Muscle of back (tissue), 11 donors: ENCODE measurements around the gene GLRX5. TPM values are rescaled to one million over a fixed set of nuclear protein-coding genes. Genes with fewer than 3 reads are reported as not detected.
A peak's percentile ranks its signal among the peaks of the same experiment; 100 is the strongest.
"Not testable (repeated sequence)": the region's sequence is repeated elsewhere in the genome, so short reads cannot be mapped to it uniquely, and the experiment has no call there.

Experiments
- DNase-seq, 3 donors: peaks; one replicate each; pipeline versions ENCODE4 v3.0.0 to v3.0.0-alpha.2; 2013
- polyA plus RNA-seq, 10 donors: library from polyadenylated mRNA; unstranded; fragments of 120-200 nt; gene quantifications; one replicate each; pipeline ENCODE4 v1.2.1, GENCODE V29; 2013; ENCODE audit not compliant: insufficient read length in 10 of 10

GLRX5 gene
- polyA plus RNA-seq, 10 donors, result 38.3 to 61.1 (median 49.9) TPM

- DNase-seq, result peak; percentile 76 to 91 (median 77)
Measured at GRCh38 chr14:95496690-95497259, 38.1 kb upstream of the GLRX5 start.

GRCh38 chr14:95497561-95498011 is 37.3 kb upstream of the GLRX5 start:
- DNase-seq, result peak in 1 of 3 donors; percentile 77

DNA sequence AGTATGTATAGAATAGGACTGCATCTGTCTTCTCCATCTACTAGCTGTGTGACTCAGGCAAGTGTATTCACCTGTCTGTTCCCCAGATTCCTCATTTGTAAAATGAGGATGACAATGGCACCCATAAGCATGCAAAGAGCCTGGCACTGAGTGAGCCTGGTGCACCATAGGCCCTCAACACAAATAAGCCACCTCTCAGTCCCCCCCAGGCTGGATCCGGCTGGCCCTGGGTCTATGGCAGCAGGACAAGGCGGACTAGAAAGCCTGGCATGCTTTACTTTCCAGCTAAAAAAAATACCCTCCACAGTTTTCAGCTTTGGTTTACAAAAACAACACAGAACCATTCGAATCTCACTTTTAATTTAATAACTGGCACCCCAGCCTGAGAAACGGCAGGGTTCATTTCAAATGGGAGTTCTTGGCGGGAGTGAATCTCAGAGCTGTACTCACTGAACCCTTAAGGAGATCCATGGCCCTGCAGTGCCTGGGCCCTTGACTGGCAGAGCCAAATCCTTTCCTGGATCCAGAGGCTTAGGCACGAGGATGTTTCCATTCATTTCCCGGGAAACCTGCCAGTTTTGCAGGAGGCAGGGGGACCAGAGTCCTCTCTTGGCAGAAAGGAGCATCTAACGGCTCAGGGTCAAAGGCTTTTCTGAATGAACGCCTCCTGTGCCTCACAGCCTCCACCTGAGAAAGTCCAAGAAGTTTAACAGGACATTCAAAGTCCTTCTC is 36.1 kb upstream of the GLRX5 start:
- DNase-seq, result peak in 2 of 3 donors; percentile 66 to 79

GRCh38 chr14:95499354-95499750 is 35.5 kb upstream of the GLRX5 start:
- no peak for DNase-seq

DNA sequence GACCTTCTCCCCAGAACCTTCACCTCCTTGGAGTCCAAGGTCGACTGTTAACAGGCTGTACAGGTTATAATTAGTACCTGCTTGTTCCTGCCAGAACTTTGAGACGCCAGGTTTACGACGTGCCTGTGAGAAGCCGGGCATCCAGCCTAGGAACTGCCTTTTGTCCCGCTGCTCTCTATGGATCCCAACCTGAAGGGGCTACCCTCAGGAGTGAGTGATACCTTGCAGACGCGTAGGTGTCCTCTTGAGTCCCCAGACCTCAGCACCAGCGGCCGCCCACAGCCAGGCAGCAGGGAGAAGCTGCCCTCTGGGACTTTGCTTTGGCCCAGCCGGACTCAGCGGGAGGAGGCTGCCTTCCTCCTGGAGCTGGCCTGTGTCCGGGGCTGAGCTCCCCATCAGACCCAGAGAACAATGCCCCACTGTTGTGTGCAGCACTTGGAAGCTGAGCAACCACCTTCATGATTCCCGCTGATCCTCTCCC is 34.6 kb upstream of the GLRX5 start:
- no peak for DNase-seq

DNA sequence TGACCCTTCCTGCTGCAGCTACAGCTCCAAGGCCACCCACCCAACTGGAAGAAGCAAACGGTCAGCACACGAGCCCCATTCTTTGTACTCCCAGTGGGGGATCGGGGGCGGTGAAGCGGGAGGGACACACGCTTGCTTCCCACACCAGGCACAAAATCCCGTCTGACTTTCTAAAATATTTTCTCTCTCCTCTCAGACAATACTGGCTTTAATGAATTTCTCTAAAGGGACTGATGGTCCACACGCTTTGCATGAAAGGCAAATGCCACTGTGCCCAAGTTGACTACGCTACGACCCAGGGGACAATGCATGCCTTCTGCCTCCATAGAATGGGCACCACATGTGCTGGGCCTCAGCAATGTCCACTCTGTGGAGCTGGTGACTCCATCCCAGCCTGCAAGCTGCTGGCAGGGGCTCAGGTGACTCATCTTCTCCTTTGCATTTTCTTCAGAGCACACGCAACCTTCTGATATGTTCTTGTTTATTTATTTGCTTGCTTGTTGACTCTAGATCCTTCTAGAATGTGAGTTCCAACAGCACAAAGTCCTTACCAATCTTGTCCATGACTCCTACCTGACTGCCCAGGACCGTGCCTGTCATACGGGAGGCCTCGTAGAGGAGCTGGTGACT is 34.0 kb upstream of the GLRX5 start:
- DNase-seq, result no peak

- DNase-seq, result no peak
Measured at GRCh38 chr14:95502381-95502950, 32.4 kb upstream of the GLRX5 start.

DNA sequence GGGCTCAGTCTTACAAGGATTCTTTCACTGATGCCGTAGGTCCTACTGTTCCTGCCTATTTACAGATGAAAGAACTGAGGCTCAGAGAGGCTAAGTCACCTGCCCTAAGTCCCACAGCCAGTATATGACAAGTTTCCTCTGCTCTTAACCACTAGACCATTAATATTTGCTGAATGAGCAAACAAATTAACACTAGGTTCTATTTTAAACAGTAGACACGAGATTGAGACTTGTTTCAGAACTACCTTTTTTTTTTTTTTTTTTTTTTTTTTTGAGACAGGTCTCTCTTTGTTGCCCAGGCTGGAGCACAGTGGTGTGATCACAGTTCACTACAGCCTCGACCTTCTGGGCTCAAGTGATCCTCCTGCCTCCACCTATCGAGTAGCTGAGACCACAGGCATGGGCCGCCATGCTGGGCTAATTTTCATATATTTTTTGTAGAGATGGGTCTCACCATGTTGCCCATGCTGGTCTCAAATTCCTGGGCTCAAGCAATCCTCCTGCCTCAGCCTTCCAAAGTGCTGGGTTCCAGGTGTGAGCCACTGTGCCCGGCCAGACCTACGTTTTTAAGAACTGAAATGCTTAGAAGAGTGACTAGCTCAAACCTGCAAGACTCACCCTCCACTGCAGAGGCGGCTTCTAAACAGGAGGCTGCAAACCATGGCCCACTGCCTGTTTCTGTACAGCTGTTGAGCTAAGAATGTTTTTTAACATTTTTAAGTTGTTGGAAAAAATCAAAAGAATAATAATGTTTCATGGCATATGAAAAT is 31.3 kb upstream of the GLRX5 start:
- no peak for DNase-seq

GRCh38 chr14:95504135-95505029 is 30.5 kb upstream of the GLRX5 start:
- no peak for DNase-seq

DNA sequence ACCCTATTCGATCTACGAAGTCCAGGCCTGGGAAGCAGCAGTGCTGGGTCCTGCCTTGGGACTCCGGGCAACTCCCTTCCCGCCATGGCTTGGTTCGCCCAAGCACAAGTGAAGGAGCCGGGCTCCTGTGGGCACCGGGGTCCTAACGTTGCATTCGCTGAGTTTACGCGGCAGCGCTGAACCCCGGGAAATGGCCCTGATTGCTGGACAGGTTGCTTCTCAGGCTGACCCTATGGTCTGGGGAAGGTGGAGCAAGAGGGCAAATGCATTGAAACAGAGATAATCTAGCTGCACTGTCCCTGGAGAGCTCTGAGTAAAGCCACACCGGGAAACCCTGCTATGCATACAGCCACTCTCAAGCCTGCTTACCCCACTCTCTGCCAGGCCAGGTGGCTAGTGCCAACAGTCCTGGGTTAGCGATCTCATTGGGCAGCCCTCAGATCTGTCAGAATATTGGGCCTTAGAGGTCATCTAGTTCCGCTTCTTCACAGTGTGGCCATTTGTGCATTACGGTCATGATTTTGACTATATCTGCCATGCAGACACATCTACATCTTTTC is 29.7 kb upstream of the GLRX5 start:
- DNase-seq, result no peak

- DNase-seq, result peak in 1 of 3 donors; percentile 51
Measured at GRCh38 chr14:95507174-95507573, 27.7 kb upstream of the GLRX5 start.

DNA sequence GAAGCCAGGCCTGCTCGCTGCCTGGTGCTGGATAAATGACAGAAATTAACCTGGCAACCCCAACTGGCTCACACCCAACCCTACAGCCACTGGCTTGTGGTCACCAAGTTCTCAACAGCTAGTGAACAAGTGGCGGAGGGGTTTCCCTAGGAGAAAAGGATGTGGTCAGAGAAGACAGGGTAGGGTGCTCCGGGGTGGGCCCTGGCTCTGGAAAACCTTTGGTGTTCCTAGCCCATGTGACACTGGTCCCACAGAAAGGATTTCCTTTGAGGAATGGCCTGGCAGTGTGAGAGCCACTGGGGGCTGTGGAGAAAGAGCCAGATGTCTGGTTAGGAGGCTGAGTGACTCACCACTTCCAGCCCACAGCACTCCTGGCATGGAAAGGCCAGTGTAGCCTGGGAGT is 27.1 kb upstream of the GLRX5 start:
- DNase-seq, result no peak

DNA sequence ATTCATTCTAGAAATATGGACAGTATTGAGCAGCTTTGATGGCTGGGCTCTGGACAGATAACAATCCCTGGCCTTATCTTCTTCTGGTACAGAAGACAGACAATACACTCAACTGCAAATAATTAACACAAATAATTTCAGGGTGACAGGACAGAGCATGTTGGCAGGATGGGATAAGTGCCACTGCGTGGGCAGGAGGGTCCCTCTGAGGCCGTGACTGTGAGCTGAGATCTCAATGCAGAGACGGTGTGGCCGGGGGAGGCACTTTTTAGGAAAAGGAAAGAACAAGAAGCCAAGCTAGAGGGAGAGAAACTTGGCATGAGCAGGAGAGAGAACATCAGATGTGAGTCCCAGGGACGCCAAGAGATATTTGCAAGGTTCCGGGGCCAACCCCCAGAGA is 26.5 kb upstream of the GLRX5 start:
- DNase-seq, result no peak

- no peak for DNase-seq
Measured at GRCh38 chr14:95509495-95509894, 25.4 kb upstream of the GLRX5 start.

DNA sequence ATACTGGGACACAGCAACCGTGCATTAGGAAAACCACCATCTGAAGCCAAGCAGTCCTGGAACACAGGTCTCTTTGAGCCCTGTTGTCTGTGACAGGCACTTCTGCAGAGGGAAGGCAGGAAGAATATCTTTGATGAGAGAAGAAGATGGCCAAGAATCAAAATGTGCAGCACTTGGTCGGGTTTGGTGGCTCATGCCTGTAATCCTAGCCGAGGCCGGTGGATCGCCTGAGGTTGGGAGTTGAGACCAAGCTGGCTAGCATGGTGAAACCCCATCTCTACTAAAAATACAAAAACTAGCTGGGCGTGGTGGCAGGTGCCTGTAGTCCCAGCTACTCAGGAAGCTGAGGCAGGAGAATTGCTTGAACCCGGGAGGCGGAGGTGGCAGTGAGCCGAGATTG is 24.5 kb upstream of the GLRX5 start:
- not testable (repeated sequence) for DNase-seq

- no peak for DNase-seq
Measured at GRCh38 chr14:95510804-95511203, 24.0 kb upstream of the GLRX5 start.

- DNase-seq, result no peak
Measured at GRCh38 chr14:95511687-95512086, 23.2 kb upstream of the GLRX5 start.

- DNase-seq, result no peak
Measured at GRCh38 chr14:95513291-95513690, 21.6 kb upstream of the GLRX5 start.

- no peak for DNase-seq
Measured at GRCh38 chr14:95514131-95515079, 20.4 kb upstream of the GLRX5 start.
